ENCODE results near the gene ZNF546. TPM values are rescaled to one million over a fixed set of nuclear protein-coding genes. Genes with fewer than 3 reads are reported as not detected.

The ZNF546 gene
- total RNA-seq, 1 experiment from 2014 or later, result 1.1 TPM

- TF ChIP-seq ARID4B (CRISPR knock-in tag; IDR thresholded peaks at IDR 0.05; ENCODE audit: borderline replicate concordance), result no peak
- TF ChIP-seq IRF2 (CRISPR knock-in tag; IDR thresholded peaks at IDR 0.05; ENCODE audit: borderline replicate concordance, low read depth), result no peak
- no peak for TF ChIP-seq OVOL2 (CRISPR knock-in tag; IDR thresholded peaks at IDR 0.05; ENCODE audit: borderline replicate concordance)
- TF ChIP-seq FOXK1 (CRISPR knock-in tag; IDR thresholded peaks at IDR 0.05), result no peak
Observed at GRCh38 chr19:39994361-39994760, 2.5 kb upstream of the ZNF546 start (continued).

- H3K4me3 Mint-ChIP-seq, result peak overlapping the region; percentile 99
- DNase-seq (ENCODE audit: low spot score) (no peak), ATAC-seq (no peak)
- no peak overlapping the region for H3K27ac Mint-ChIP-seq
- no peaks in the 10 kb centered on the region for H3K27me3 Mint-ChIP-seq (ENCODE audit: low read depth)
- peaks cover 21% of the 10 kb centered on the region for H3K36me3 Mint-ChIP-seq
- CTCF ChIA-PET, result no interaction called here
- peaks cover 14% of the 10 kb centered on the region for H3K4me1 Mint-ChIP-seq
- POLR2A ChIA-PET, result interaction anchor here (1.7 kb wide), 1 partner anchor 25 kb away, joined by 5 read pairs; the partner anchor contains the start of gene PSMC4
- peaks cover 25% of the 10 kb centered on the region for H3K9me3 Mint-ChIP-seq
- TF ChIP-seq MLX (CRISPR knock-in tag; IDR thresholded peaks at IDR 0.05) (no peak), CREB1 (CRISPR knock-in tag; IDR thresholded peaks at IDR 0.05) (no peak), ZNF396 (CRISPR knock-in tag; IDR thresholded peaks at IDR 0.05; ENCODE audit: borderline replicate concordance) (no peak), PREB (CRISPR knock-in tag; IDR thresholded peaks at IDR 0.05; ENCODE audit: borderline replicate concordance) (no peak), FOXJ3 (CRISPR knock-in tag; IDR thresholded peaks at IDR 0.05; ENCODE audit: borderline replicate concordance) (no peak), ZNF671 (CRISPR knock-in tag; IDR thresholded peaks at IDR 0.05) (no peak)
Observed at GRCh38 chr19:39995794-39996193, 1.1 kb upstream of the ZNF546 start.

- Mint-ChIP-seq H3K36me3 (peaks cover 21% of the 10 kb centered on the region), H3K9me3 (peaks cover 25% of the 10 kb centered on the region), H3K27me3 (ENCODE audit: low read depth) (no peaks in the 10 kb centered on the region), H3K4me1 (peaks cover 14% of the 10 kb centered on the region), H3K4me3 (peak overlapping the region; percentile 99), H3K27ac (peak overlapping the region; percentile 91)
- TF ChIP-seq PRDM15 (CRISPR knock-in tag; IDR thresholded peaks at IDR 0.05), result peak; percentile 79
- TF ChIP-seq NFE2L1 (CRISPR knock-in tag; IDR thresholded peaks at IDR 0.05), result no peak
- ATAC-seq (peak; percentile 68), DNase-seq (ENCODE audit: low spot score) (no peak)
- POLR2A ChIA-PET, result interaction anchor here (1.7 kb wide), 1 partner anchor 26 kb away, joined by 5 read pairs; the partner anchor contains the start of gene PSMC4
- CTCF ChIA-PET, result interaction anchor here (1.0 to 1.1 kb wide), 2 partner anchors 26 to 37 kb away, joined by 3 read pairs; partner anchors contain the start of gene PSMC4
Observed at GRCh38 chr19:39996218-39996810, 546 bp upstream of the ZNF546 start.

Data from WTC11 (cell line).